Astrocyte (in vitro differentiated cells and primary cell): Measurements from ENCODE around the gene ADGRD2.

ENCODE experiments used
- CTCF ChIP-seq: IDR thresholded peaks from 2 replicates; pipeline ENCODE4 v1.5.1; 2011; ENCODE audit warnings: low read depth, mild to moderate bottlenecking, inconsistent platforms, low read length, moderate library complexity; ENCODE audit not compliant: insufficient read depth
- EZH2 ChIP-seq: IDR thresholded peaks from 2 replicates; pipeline ENCODE4 v1.6.1; 2012; ENCODE audit warnings: mild to moderate bottlenecking, low read length, inconsistent platforms; ENCODE audit not compliant: insufficient read depth

- no peak for TF ChIP-seq EZH2
- TF ChIP-seq CTCF: no peak
Measured at GRCh38 chr9:124495126-124496074, 45.1 kb downstream of the ADGRD2 start.
